Measurements from ENCODE around the gene ATP11C. TPM values are rescaled to one million over a fixed set of nuclear protein-coding genes. Genes with fewer than 3 reads are reported as not detected.

Gene ATP11C
- total and polyA plus RNA-seq, 12 donors, result 1.8 to 8.5 (median 2.9) TPM

DNA sequence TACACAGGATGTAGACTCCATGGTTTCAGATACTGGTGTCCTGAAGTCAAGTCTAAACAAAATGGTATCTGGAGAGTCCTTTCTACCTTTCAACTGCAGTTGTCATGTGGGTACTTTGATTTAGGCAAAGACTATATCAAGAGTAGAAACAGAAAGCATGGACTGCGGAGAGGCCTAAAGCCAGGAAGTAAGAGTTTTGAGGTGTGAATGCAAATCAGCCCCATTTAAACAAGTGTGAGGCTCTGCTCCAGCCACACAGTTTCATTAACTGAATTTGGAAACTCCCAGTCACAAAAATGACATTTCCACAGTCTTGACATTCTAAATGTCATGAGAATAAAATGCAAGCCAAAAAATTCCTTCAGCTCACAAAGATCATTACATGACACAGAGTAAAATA is 137.7 kb downstream of the ATP11C start:
- H3K27me3 ChIP-seq, result peaks cover 0 to 5% (median 0%) of the 10 kb centered on the region in 7 donors
- intact Hi-C loops (cut with DNase I), result no loop called here
- H3K4me3 ChIP-seq, result no peak overlapping the region
- TF ChIP-seq, protein P1, sequence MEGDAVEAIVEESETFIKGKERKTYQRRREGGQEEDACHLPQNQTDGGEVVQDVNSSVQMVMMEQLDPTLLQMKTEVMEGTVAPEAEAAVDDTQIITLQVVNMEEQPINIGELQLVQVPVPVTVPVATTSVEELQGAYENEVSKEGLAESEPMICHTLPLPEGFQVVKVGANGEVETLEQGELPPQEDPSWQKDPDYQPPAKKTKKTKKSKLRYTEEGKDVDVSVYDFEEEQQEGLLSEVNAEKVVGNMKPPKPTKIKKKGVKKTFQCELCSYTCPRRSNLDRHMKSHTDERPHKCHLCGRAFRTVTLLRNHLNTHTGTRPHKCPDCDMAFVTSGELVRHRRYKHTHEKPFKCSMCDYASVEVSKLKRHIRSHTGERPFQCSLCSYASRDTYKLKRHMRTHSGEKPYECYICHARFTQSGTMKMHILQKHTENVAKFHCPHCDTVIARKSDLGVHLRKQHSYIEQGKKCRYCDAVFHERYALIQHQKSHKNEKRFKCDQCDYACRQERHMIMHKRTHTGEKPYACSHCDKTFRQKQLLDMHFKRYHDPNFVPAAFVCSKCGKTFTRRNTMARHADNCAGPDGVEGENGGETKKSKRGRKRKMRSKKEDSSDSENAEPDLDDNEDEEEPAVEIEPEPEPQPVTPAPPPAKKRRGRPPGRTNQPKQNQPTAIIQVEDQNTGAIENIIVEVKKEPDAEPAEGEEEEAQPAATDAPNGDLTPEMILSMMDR (IDR thresholded peaks at IDR 0.05), result no peak
- ATAC-seq (no peak), DNase-seq (no peak)
- H3K36me3 ChIP-seq, result peaks cover 0 to 34% (median 0%) of the 10 kb centered on the region in 9 donors
- WGBS, 2 donors, result 94 to 100% methylated on average over 1 of the region's 1 CpG
- H3K9me3 ChIP-seq, result no peaks in the 10 kb centered on the region
- H3K27ac ChIP-seq, result no peak overlapping the region
- H3K4me1 ChIP-seq, result peaks cover 0 to 6% (median 0%) of the 10 kb centered on the region in 9 donors

DNA sequence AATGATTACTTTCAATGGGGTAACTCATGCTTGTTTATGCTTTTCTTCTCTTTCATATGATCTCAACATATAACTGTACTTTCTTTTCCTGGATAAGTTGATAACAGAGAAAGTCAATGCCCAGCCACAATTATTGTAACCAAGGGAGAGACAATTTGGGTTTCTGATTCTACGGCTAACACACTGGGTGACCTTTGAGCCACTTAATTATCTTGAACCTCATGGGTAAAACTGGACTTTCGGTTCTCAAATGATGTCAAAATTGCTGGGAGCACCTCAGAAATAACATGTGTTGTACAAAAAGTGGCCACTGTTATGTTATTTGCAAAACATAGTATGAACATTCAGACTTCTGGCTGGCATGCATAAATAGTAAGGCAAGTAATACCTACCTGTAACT is 145.3 kb downstream of the ATP11C start:
- no peak overlapping the region for H3K27ac ChIP-seq
- 98 to 100% methylated on average over 2 of the region's 2 CpGs for WGBS, 2 donors
- no peak for DNase-seq
- peaks cover 0 to 42% (median 0%) of the 10 kb centered on the region in 9 donors for H3K36me3 ChIP-seq
- no peak for ATAC-seq
- intact Hi-C loops (cut with DNase I), result no loop called here
- H3K27me3 ChIP-seq, result peaks cover 0 to 5% (median 0%) of the 10 kb centered on the region in 7 donors
- H3K4me1 ChIP-seq, result no peaks in the 10 kb centered on the region
- H3K4me3 ChIP-seq, result no peak overlapping the region
- TF ChIP-seq, protein P1 (IDR thresholded peaks at IDR 0.05), result no peak
- H3K9me3 ChIP-seq, result no peaks in the 10 kb centered on the region

DNA sequence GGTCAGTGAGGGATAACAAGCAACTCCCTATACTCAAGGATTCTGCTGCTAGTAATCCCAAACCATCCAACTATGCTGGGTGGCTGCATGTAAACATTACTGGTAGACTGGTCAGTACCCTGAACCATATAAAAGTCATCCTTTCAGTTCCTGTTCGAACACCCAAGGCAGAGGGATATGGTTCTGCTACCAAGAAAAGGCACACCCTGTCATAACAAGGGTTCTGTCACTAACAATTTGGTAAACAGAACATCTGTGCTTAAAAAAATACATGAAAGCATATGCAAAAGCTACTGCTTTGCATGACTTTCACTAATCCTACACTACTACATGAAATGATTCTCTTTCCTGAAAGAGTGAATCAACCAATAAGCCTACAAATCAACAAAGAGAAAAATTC is 148.0 kb downstream of the ATP11C start:
- ATAC-seq (no peak), DNase-seq (no peak)
- H3K9me3 ChIP-seq, result no peaks in the 10 kb centered on the region
- 93 to 94% methylated on average over 1 of the region's 1 CpG for WGBS, 2 donors
- peaks cover 0 to 49% (median 0%) of the 10 kb centered on the region in 9 donors for H3K36me3 ChIP-seq
- no peaks in the 10 kb centered on the region for H3K27me3 ChIP-seq
- H3K27ac ChIP-seq, result no peak overlapping the region
- H3K4me1 ChIP-seq, result no peaks in the 10 kb centered on the region
- no peak overlapping the region for H3K4me3 ChIP-seq
- intact Hi-C loops (cut with DNase I), result no loop called here
- TF ChIP-seq, protein P1 (IDR thresholded peaks at IDR 0.05), result no peak

DNA sequence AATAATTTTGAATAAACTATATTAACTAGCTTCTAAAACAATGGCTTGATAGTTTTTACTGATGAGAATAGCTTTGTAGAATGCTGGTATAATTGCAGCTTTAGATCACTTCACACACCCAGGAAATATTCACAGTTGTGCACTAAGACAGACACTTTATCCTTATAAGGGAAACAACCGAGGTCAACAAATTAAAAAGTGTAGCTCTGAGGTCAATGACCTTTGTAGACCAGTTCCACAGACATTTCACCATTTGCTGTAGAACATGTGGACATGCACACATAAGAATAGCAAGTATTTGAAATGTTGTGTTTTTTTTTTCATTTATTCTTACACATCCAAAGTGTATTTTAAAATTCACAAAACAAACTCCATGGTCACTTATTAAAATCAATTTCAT is 148.9 kb downstream of the ATP11C start:
- ATAC-seq (no peak), DNase-seq (no peak)
- no peaks in the 10 kb centered on the region for H3K9me3 ChIP-seq
- H3K4me3 ChIP-seq, result no peak overlapping the region
- WGBS, 2 donors, result 81 to 87% methylated on average over 1 of the region's 1 CpG
- H3K27ac ChIP-seq, result no peak overlapping the region
- no peaks in the 10 kb centered on the region for H3K27me3 ChIP-seq
- no peaks in the 10 kb centered on the region for H3K4me1 ChIP-seq
- intact Hi-C loops (cut with DNase I), result no loop called here
- peaks cover 0 to 46% (median 0%) of the 10 kb centered on the region in 9 donors for H3K36me3 ChIP-seq
- TF ChIP-seq, protein P1 (IDR thresholded peaks at IDR 0.05), result no peak

Data from heart right ventricle (tissue), 16 donors.